HFFc6 (cell line): ENCODE measurements around the gene NLGN4X. TPM values are rescaled to one million over a fixed set of nuclear protein-coding genes. Genes with fewer than 3 reads are reported as not detected.

ENCODE experiments used
- DNase-seq: peaks from one replicate; pipeline ENCODE4 v3.0.0-alpha.2; 2018
- H3K27ac Mint-ChIP-seq: 2 replicates; pipeline ENCODE4 v1.8.0; 2020; ENCODE audit warnings: mild to moderate bottlenecking, mixed read lengths
- H3K27me3 Mint-ChIP-seq: 2 replicates; pipeline ENCODE4 v1.8.0; 2021; ENCODE audit warnings: mild to moderate bottlenecking, moderate library complexity, mixed read lengths; ENCODE audit not compliant: insufficient read depth
- H3K36me3 Mint-ChIP-seq: 2 replicates; pipeline ENCODE4 v1.8.0; 2021; ENCODE audit warnings: low read depth, mixed read lengths
- H3K4me1 Mint-ChIP-seq: 2 replicates; pipeline ENCODE4 v1.8.0; 2020; ENCODE audit warnings: low read depth, mixed read lengths
- H3K4me3 Mint-ChIP-seq: 2 replicates; pipeline ENCODE4 v1.8.0; 2020; ENCODE audit warnings: mild to moderate bottlenecking, moderate library complexity, mixed read lengths
- H3K9me3 Mint-ChIP-seq: 2 replicates; pipeline ENCODE4 v1.8.0; 2020; ENCODE audit warnings: mild to moderate bottlenecking, mixed read lengths
- CTCF ChIP-seq: fragments of 200-600 bp; sonication (generic); IDR thresholded peaks from 2 replicates; pipeline ENCODE4 v1.5.0; 2021; ENCODE audit warnings: antibody characterized with exemption, mild to moderate bottlenecking
- total RNA-seq, 6 experiments: library from RNA; stranded (reverse); fragmentation: NEBNext Ultra II Directional; extraction: Animal tissue kit (Norgen Biotek cat#: 25700); gene quantifications; 2 replicates in 1 of 6; 3 replicates in 5 of 6; pipeline ENCODE4 v1.2.3, GENCODE V29; 2021

NLGN4X gene
- total RNA-seq, 6 experiments from 2014 or later: not detected

GRCh38 chrX:6159468-6159867 lies 69.2 kb downstream of the NLGN4X start:
- Mint-ChIP-seq H3K4me1 (no peaks in the 10 kb centered on the region), H3K27ac (no peak overlapping the region), H3K4me3 (no peak overlapping the region), H3K36me3 (no peaks in the 10 kb centered on the region), H3K27me3 (no peaks in the 10 kb centered on the region), H3K9me3 (peaks cover 11% of the 10 kb centered on the region; the same call in 1 of the 2 replicates)
- no peak for TF ChIP-seq CTCF
- no peak for DNase-seq

GRCh38 chrX:6151971-6152370 lies 76.7 kb downstream of the NLGN4X start:
- Mint-ChIP-seq H3K4me3 (no peak overlapping the region), H3K27me3 (no peaks in the 10 kb centered on the region), H3K9me3 (peaks cover 19% of the 10 kb centered on the region), H3K4me1 (no peaks in the 10 kb centered on the region), H3K36me3 (no peaks in the 10 kb centered on the region), H3K27ac (no peak overlapping the region)
- DNase-seq: no peak
- no peak for TF ChIP-seq CTCF

DNA sequence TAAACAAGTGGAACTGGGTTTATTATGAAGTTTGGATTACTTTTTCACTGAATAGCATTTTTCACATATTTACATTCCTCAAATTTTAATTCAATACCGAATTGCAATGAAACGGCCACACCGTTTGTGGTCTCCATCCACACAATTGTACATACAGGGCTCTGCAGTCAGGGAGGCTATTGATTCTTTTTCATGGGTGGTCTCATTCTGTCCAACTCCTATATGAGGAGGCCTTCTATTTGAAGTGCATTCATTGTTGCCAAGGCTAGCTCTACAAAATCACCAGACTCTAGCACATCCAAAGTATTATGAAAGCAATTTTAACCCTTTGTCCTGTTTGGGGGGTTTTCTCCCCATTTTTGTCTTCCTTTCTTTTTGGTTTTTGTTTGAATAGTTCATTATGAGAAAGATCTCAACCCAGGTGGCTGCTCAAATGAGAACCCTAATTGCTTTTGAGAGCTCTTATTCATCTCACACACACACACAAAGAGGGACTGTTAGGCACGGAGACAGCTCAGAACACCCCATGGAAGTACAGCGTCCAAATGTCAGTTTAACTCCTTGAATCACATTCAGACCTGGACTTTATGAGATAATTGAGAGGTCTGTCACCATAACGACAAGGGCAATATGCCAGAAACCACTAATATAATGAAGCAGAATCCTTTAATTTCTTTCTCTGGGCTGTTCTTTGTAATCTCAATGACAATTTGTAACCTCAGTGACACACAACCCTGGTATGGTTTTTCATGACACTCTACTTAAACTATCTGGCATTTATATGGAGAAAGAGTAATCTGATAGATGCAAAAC lies 79.4 kb downstream of the NLGN4X start:
- H3K27ac Mint-ChIP-seq: no peak overlapping the region
- no peaks in the 10 kb centered on the region for H3K27me3 Mint-ChIP-seq
- H3K4me3 Mint-ChIP-seq: no peak overlapping the region
- H3K9me3 Mint-ChIP-seq: peaks cover 12% of the 10 kb centered on the region; the same call in 1 of the 2 replicates
- DNase-seq: no peak
- no peaks in the 10 kb centered on the region for H3K36me3 Mint-ChIP-seq
- H3K4me1 Mint-ChIP-seq: no peaks in the 10 kb centered on the region
- no peak for TF ChIP-seq CTCF

DNA sequence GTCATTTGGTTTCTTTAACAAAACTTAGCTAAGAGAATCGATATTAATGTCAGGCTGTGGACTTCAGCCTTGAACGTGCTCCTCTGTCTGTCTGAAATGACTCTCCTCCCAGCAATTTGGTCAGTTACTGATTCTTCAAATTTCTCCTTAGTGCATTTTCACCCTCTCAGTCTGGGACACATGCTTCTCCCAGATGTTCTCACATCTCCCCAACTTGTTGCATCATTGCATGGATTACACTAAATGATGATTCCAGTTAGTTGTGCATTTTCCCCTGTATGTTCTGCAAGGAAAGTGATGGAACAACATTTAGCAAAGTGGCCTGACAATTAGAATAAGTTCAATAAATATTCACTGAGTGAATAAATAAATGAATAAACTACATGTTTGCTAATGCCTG lies 94.4 kb downstream of the NLGN4X start:
- H3K27me3 Mint-ChIP-seq: no peaks in the 10 kb centered on the region
- no peak for TF ChIP-seq CTCF

DNA sequence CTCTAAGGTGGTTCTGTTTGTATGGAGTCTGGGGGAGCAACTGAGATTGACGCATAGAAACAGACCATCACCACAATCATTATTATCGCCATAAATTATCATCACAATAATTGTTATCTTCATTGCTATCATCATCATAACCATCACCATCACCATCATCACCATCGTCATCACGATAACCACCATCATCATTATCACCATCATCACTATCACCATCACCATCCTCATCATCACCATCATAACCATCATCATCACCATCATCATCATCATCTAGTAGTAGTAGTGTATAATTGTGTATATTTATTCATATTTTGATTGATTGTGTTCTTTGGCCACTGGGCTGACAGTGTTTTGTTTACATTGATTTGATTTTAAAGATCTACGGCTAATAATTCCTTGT lies 95.7 kb downstream of the NLGN4X start:
- no peak overlapping the region for H3K27ac Mint-ChIP-seq
- H3K4me3 Mint-ChIP-seq: no peak overlapping the region
- TF ChIP-seq CTCF: no peak
- H3K9me3 Mint-ChIP-seq: no peaks in the 10 kb centered on the region; the same call in 1 of the 2 replicates
- H3K27me3 Mint-ChIP-seq: no peaks in the 10 kb centered on the region
- DNase-seq: no peak
- no peaks in the 10 kb centered on the region for H3K36me3 Mint-ChIP-seq
- H3K4me1 Mint-ChIP-seq: no peaks in the 10 kb centered on the region

More for the DNA sequence above, 94.4 kb downstream of the NLGN4X start:
- DNase-seq: no peak
- H3K4me3 Mint-ChIP-seq: no peak overlapping the region
- no peaks in the 10 kb centered on the region for H3K4me1 Mint-ChIP-seq
- H3K36me3 Mint-ChIP-seq: no peaks in the 10 kb centered on the region
- no peak overlapping the region for H3K27ac Mint-ChIP-seq
- peaks cover 3% of the 10 kb centered on the region; the same call in 1 of the 2 replicates for H3K9me3 Mint-ChIP-seq
